Testis (tissue), 3 donors: ENCODE measurements around the gene TRIML1. TPM values are rescaled to one million over a fixed set of nuclear protein-coding genes. Genes with fewer than 3 reads are reported as not detected.
A peak's percentile ranks its signal among the peaks of the same experiment; 100 is the strongest.

Experiments used
- DNase-seq: peaks from one replicate; pipeline ENCODE4 v3.0.0-alpha.2; 2019
- H3K27ac ChIP-seq, 2 donors: fragments of 200-600 bp; sonication (generic); one replicate each; pipeline ENCODE4 v1.5.1; 2019
- H3K27me3 ChIP-seq: fragments of 200-600 bp; sonication (generic); one replicate; pipeline ENCODE4 v1.5.1; 2019
- H3K36me3 ChIP-seq: fragments of 200-600 bp; sonication (generic); one replicate; pipeline ENCODE4 v1.5.1; 2017; ENCODE audit warnings: low read depth; ENCODE audit errors: missing control alignments
- H3K4me1 ChIP-seq: fragments of 200-600 bp; sonication (generic); one replicate; pipeline ENCODE4 v1.5.1; 2019
- H3K4me3 ChIP-seq, 2 donors: fragments of 200-600 bp; sonication (generic); one replicate each; pipeline ENCODE4 v1.5.1; 2017 to 2019
- H3K9me3 ChIP-seq: fragments of 200-600 bp; sonication (generic); one replicate; pipeline ENCODE4 v1.5.1; 2017
- POLR2A ChIP-seq: fragments of 450-650 bp; IDR thresholded peaks from one replicate; pipeline ENCODE4 v1.6.1; 2017; ENCODE audit warnings: antibody characterized with exemption, mild to moderate bottlenecking, moderate library complexity
- WGBS, 2 donors: methylation state at CpG; one replicate each; pipeline ENCODE4 v1.1.5; 2018; 5-methylcytosine and 5-hydroxymethylcytosine counted together
- intact Hi-C: fragments of 100-400 bp; cut with DNase I; formaldehyde crosslinking; loops from one replicate; pipeline ENCODE4 v1.15.1; 2023; ENCODE audit warnings: low total_unique reads
- polyA plus RNA-seq: library from polyadenylated mRNA; stranded (reverse); fragments of 350-450 nt; fragmentation: Illumina TruSeq; extraction: RNeasy Lipid Tissue Mini Kit (QIAGEN cat#74804); gene quantifications from one replicate; pipeline ENCODE4 v1.2.3, GENCODE V29; 2014; ENCODE audit warnings: low read depth, low replicate concordance; ENCODE audit not compliant: insufficient read depth
- total RNA-seq, 2 donors: library from RNA; depleted of rRNA; stranded (reverse); fragments of >200 nt; gene quantifications; one replicate each; pipeline ENCODE4 v1.2.3, GENCODE V29; 2016
- TF ChIP-seq, protein P1 (sequence below), 3 experiments: fragments of 450-650 bp in 2 of 3; fragments of 200-600 bp in 1 of 3; sonication (generic) in 1 of 3; IDR thresholded peaks; one replicate each; pipeline ENCODE4 v1.5.1; 2016 to 2019; ENCODE audit warnings: antibody characterized with exemption in 3 of 3, mild to moderate bottlenecking in 2 of 3, moderate library complexity in 1 of 3

Gene TRIML1
- total and polyA plus RNA-seq, 3 donors from 2014 or later, result 5.7 to 23.9 (median 5.8) TPM

DNA sequence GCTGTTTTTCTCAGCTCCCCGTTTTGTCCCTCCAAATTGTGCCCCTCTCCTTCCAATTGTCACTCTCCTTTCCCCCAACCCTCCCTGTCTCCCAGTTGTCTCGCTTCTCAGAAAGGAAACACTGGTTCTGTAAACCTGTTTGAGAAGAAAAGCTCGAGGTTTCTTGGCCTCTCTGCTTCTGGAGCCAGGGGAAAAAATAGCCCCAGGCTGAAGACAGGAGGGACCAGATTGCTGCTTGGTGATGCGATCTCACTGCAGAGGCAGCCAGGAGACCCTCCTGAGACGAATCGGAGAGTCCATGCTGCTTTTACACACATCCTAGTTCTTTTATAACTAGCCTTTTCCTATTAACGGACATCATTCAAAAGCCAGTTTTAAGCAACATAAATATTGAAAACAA is 21.2 kb downstream of the TRIML1 start:
- no peaks in the 10 kb centered on the region for H3K9me3 ChIP-seq
- H3K27me3 ChIP-seq, result no peaks in the 10 kb centered on the region
- peak overlapping the region; percentile 4 to 48 for H3K4me3 ChIP-seq
- H3K27ac ChIP-seq, result no peak overlapping the region
- no peak for DNase-seq
- intact Hi-C loops, result no loop called here
- H3K36me3 ChIP-seq, result no peaks in the 10 kb centered on the region
- TF ChIP-seq POLR2A, result no peak
- TF ChIP-seq, protein P1, sequence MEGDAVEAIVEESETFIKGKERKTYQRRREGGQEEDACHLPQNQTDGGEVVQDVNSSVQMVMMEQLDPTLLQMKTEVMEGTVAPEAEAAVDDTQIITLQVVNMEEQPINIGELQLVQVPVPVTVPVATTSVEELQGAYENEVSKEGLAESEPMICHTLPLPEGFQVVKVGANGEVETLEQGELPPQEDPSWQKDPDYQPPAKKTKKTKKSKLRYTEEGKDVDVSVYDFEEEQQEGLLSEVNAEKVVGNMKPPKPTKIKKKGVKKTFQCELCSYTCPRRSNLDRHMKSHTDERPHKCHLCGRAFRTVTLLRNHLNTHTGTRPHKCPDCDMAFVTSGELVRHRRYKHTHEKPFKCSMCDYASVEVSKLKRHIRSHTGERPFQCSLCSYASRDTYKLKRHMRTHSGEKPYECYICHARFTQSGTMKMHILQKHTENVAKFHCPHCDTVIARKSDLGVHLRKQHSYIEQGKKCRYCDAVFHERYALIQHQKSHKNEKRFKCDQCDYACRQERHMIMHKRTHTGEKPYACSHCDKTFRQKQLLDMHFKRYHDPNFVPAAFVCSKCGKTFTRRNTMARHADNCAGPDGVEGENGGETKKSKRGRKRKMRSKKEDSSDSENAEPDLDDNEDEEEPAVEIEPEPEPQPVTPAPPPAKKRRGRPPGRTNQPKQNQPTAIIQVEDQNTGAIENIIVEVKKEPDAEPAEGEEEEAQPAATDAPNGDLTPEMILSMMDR (IDR thresholded peaks at IDR 0.05), result no peak
- WGBS, 2 donors, result 38 to 44% methylated on average over 7 of the region's 7 CpGs
- no peaks in the 10 kb centered on the region for H3K4me1 ChIP-seq

DNA sequence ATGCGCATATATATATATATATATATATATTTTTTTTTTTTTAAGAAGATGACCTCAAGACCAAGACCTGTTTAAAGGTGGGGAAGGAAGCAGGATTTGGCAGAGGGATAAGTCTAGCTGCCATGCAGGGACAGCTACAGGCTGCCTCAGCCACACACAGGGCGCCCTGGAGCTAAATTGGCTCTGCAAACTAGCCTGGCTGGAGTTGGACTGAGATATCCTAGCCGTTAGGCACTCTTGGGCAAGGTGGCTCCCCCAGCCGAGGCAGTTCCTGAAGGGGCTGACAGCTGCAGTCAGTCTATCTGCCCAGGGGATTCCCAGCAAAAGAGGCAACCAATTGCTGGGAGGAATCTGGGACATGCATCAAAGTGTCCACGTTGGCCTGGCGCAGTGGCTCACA is 21.9 kb downstream of the TRIML1 start:
- Histone ChIP-seq H3K27ac (no peak overlapping the region), H3K4me1 (no peaks in the 10 kb centered on the region), H3K36me3 (no peaks in the 10 kb centered on the region), H3K27me3 (no peaks in the 10 kb centered on the region), H3K9me3 (no peaks in the 10 kb centered on the region), H3K4me3 (no peak overlapping the region)
- WGBS, 2 donors, result 38 to 53% methylated on average over 3 to 6 of the region's 6 CpGs
- DNase-seq, result no peak
- TF ChIP-seq, protein P1 (IDR thresholded peaks at IDR 0.05), result no peak
- no peak for TF ChIP-seq POLR2A
- intact Hi-C loops, result no loop called here

DNA sequence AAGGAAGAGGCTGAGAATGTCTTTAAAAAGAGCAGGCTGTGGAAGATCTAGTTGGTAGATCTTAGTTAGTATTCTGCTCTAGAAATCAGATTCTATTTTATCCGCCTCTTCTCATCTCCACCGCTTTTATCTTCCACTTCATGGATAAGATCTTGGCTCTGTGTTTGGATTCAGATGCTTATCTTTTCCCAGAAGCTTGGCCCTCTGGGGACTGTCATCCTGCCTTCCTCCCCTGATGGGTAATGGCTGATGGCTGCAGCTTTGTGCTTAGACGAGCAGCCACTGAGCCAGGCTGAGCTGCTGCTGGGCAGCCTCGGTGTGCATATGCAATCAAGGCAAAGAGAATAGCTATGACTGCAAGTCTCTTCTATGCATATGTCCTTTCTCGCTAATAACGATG is 23.5 kb downstream of the TRIML1 start:
- Histone ChIP-seq H3K9me3 (no peaks in the 10 kb centered on the region), H3K4me1 (no peaks in the 10 kb centered on the region), H3K27me3 (no peaks in the 10 kb centered on the region), H3K4me3 (no peak overlapping the region), H3K36me3 (no peaks in the 10 kb centered on the region), H3K27ac (no peak overlapping the region)
- TF ChIP-seq, protein P1 (IDR thresholded peaks at IDR 0.05), result no peak
- no peak for TF ChIP-seq POLR2A
- no peak for DNase-seq
- WGBS, 2 donors, result 85 to 90% methylated on average over 6 of the region's 6 CpGs
- intact Hi-C loops, result no loop called here

DNA sequence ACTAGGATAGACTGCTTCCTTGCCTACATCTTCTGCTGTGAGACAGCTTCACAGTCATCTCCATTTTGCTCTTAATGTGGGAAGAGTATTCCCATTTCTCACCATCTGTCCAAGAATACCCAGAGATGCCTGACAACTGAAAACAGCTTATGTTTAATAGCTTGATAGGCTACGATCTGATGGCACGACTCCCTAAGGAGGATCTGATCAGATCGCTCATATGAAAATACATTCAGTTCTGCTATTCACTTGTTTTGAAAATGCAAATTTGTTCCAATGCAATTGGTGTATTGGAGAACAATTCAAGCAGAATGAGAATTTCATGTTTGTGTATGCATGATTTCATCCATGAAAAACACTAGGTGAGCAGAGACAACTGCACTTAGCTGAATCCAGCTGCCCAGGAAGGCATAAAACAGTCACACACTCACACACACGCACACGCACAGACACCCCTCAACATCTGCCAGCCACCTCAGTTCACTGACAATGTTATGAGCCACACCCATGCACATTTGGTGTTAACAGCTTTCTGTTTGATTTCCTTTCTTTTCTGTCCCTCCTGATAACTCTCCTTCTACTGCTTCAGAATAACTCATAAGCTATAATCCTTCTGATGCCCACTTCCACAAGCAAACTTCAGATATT is 29.6 kb downstream of the TRIML1 start:
- WGBS, 2 donors, result 81 to 88% methylated on average over 5 of the region's 5 CpGs
- H3K27me3 ChIP-seq, result no peaks in the 10 kb centered on the region
- no peak for TF ChIP-seq POLR2A
- TF ChIP-seq, protein P1 (IDR thresholded peaks at IDR 0.05), result no peak
- intact Hi-C loops, result no loop called here
- H3K9me3 ChIP-seq, result no peaks in the 10 kb centered on the region
- no peak overlapping the region for H3K27ac ChIP-seq
- no peak for DNase-seq
- no peak overlapping the region for H3K4me3 ChIP-seq
- H3K36me3 ChIP-seq, result no peaks in the 10 kb centered on the region
- H3K4me1 ChIP-seq, result no peaks in the 10 kb centered on the region

DNA sequence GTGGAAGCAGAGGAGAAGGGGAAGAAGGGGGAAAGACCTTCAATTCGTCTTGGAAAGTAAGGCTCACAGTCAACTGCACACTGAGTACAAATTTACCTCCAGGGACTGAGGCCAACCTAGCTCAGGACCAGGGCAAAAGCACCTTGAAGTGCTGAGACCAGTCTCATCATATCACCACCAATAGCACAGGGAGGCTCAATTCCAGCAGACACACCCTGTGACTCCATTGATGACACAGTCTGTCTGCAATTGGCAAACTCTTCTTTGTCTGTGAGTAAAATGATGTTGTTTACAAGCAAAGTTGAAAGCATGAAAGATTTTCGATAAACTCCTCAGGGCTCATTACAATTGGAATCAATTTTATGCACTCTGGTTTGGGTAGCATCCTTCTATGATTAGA is 32.3 kb downstream of the TRIML1 start:
- Histone ChIP-seq H3K27me3 (no peaks in the 10 kb centered on the region), H3K9me3 (no peaks in the 10 kb centered on the region), H3K4me3 (no peak overlapping the region), H3K4me1 (no peaks in the 10 kb centered on the region), H3K36me3 (no peaks in the 10 kb centered on the region), H3K27ac (no peak overlapping the region)
- DNase-seq, result no peak
- TF ChIP-seq, protein P1 (IDR thresholded peaks at IDR 0.05), result no peak
- no peak for TF ChIP-seq POLR2A
- WGBS, 2 donors, result 88 to 96% methylated on average over 2 of the region's 2 CpGs
- intact Hi-C loops, result no loop called here
